ENCODE results near the gene ARHGAP15. TPM values are rescaled to one million over a fixed set of nuclear protein-coding genes. Genes with fewer than 3 reads are reported as not detected.
A peak's percentile ranks its signal among the peaks of the same experiment; 100 is the strongest.

ARHGAP15 gene
- polyA plus RNA-seq, 1 donor from 2014 or later = 0.30 TPM

GRCh38 chr2:143354050-143354750 is 225.0 kb downstream of the ARHGAP15 start:
- H3K27ac ChIP-seq (ENCODE audit: low read length) = no peak overlapping the region
- H3K4me2 ChIP-seq (ENCODE audit: low read length) = no peak overlapping the region
- H2AFZ ChIP-seq (ENCODE audit: low read depth, low read length) = no peak overlapping the region
- no peak overlapping the region for H3K9ac ChIP-seq (ENCODE audit: low read length)
- no peak overlapping the region for H3K4me3 ChIP-seq (ENCODE audit: low read length)
- no peaks in the 10 kb centered on the region for H3K36me3 ChIP-seq (ENCODE audit: insufficient read depth, low read length)
- no peaks in the 10 kb centered on the region for H3K27me3 ChIP-seq (ENCODE audit: insufficient read depth, low read depth, low read length)
- H3K9me3 ChIP-seq (ENCODE audit: low read length) = no peaks in the 10 kb centered on the region
- no peaks in the 10 kb centered on the region for H3K79me2 ChIP-seq (replicated peaks; ENCODE audit: insufficient read depth, low read length)
- no peaks in the 10 kb centered on the region for H3F3A ChIP-seq (ENCODE audit: insufficient read depth, low read length, poor library complexity, severe bottlenecking)
- H4K20me1 ChIP-seq (ENCODE audit: insufficient read depth) = no peaks in the 10 kb centered on the region
- TF ChIP-seq EP300 (conservative IDR thresholded peaks at IDR 0.05; ENCODE audit: poor library complexity, severe bottlenecking) (no peak), RAD21 (conservative IDR thresholded peaks at IDR 0.05) (no peak), SMC3 (conservative IDR thresholded peaks at IDR 0.05; ENCODE audit: poor library complexity) (no peak), POLR2AphosphoS5 (IDR thresholded peaks at IDR 0.05) (no peak), CTCF (IDR thresholded peaks at IDR 0.05; ENCODE audit: poor library complexity, severe bottlenecking) (no peak), TAF1 (IDR thresholded peaks at IDR 0.05; ENCODE audit: low read depth) (no peak), MXI1 (conservative IDR thresholded peaks at IDR 0.05; ENCODE audit: poor library complexity, severe bottlenecking) (no peak), EZH2 (IDR thresholded peaks at IDR 0.05; ENCODE audit: borderline replicate concordance, insufficient read depth, low read length, poor library complexity, severe bottlenecking) (no peak), REST (IDR thresholded peaks at IDR 0.05; ENCODE audit: borderline replicate concordance) (no peak)
- H3K9me2 ChIP-seq (ENCODE audit: insufficient read depth, low read length) = no peaks in the 10 kb centered on the region

- no peaks in the 10 kb centered on the region for H4K20me1 ChIP-seq (ENCODE audit: insufficient read depth)
- H3K27ac ChIP-seq (ENCODE audit: low read length) = peak overlapping the region; percentile 32
- H3K4me3 ChIP-seq (ENCODE audit: low read length) = peak overlapping the region; percentile 40
- no peak overlapping the region for H2AFZ ChIP-seq (ENCODE audit: low read depth, low read length)
- H3K4me2 ChIP-seq (ENCODE audit: low read length) = peak overlapping the region; percentile 31
- H3K79me2 ChIP-seq (replicated peaks; ENCODE audit: insufficient read depth, low read length) = no peaks in the 10 kb centered on the region
- H3K27me3 ChIP-seq (ENCODE audit: insufficient read depth, low read depth, low read length) = no peaks in the 10 kb centered on the region
- H3F3A ChIP-seq (ENCODE audit: insufficient read depth, low read length, poor library complexity, severe bottlenecking) = no peaks in the 10 kb centered on the region
- H3K9me2 ChIP-seq (ENCODE audit: insufficient read depth, low read length) = no peaks in the 10 kb centered on the region
- H3K9me3 ChIP-seq (ENCODE audit: low read length) = no peaks in the 10 kb centered on the region
- no peaks in the 10 kb centered on the region for H3K36me3 ChIP-seq (ENCODE audit: insufficient read depth, low read length)
- TF ChIP-seq POLR2AphosphoS5 (IDR thresholded peaks at IDR 0.05) = peak; percentile 85
- TF ChIP-seq RAD21 (conservative IDR thresholded peaks at IDR 0.05) = no peak
- peak; percentile 83 for TF ChIP-seq EP300 (conservative IDR thresholded peaks at IDR 0.05; ENCODE audit: poor library complexity, severe bottlenecking)
- no peak overlapping the region for H3K9ac ChIP-seq (ENCODE audit: low read length)
Measured at GRCh38 chr2:143355870-143356269, 226.7 kb downstream of the ARHGAP15 start.
